22Rv1 (cell line): ENCODE results near the gene CMTM8.

Source experiments
- ZFX ChIP-seq: fragments of 450-650 bp; IDR thresholded peaks from 2 replicates; pipeline ENCODE4 v1.6.1; 2017; ENCODE audit warnings: antibody characterized with exemption, borderline replicate concordance
- TF ChIP-seq, protein P1 (sequence below): fragments of 450-650 bp; IDR thresholded peaks from 2 replicates; pipeline ENCODE4 v1.5.1; 2017; ENCODE audit warnings: mild to moderate bottlenecking

DNA sequence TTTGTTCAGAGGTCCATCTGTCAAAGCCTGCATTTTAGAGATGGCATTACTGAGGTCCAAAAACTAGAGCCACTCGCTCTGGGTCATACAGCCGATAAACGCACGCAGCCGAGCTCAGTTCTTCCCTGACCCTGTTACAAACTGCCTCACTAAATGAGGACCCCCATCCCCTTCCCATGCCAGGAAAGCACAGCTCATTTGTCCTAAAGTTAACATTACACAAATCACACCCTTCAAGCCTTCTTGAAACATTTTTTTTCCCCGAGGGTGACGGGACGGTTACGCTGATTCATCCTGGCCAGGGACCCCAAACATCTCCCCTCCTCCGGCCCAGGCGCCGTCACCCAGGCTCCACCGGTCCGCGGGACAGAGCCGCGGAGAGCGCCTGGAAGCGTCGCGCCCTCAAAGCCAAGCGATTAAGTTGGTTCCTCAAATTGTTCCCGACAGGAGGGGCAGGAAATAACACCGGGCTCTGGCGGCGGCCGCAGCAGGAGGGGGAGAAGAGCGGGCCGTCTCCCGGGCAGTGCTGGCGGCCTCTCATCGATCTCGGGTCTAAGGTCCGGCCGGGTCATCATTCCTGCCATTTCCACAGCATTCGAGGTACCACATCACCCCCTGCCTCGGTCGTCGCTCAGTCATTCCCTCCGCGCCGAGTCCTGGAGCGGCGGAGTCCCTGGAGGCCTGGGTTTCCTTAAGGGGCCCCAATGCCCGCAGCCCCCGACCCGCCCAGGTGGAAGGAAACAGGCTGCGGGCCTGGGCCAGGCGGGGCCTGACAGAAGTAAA, 619 bp upstream of the CMTM8 start:
- TF ChIP-seq, protein P1, sequence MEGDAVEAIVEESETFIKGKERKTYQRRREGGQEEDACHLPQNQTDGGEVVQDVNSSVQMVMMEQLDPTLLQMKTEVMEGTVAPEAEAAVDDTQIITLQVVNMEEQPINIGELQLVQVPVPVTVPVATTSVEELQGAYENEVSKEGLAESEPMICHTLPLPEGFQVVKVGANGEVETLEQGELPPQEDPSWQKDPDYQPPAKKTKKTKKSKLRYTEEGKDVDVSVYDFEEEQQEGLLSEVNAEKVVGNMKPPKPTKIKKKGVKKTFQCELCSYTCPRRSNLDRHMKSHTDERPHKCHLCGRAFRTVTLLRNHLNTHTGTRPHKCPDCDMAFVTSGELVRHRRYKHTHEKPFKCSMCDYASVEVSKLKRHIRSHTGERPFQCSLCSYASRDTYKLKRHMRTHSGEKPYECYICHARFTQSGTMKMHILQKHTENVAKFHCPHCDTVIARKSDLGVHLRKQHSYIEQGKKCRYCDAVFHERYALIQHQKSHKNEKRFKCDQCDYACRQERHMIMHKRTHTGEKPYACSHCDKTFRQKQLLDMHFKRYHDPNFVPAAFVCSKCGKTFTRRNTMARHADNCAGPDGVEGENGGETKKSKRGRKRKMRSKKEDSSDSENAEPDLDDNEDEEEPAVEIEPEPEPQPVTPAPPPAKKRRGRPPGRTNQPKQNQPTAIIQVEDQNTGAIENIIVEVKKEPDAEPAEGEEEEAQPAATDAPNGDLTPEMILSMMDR, result no peak
- TF ChIP-seq ZFX, result no peak
